GM21529 (cell line): Measurements from ENCODE around the gene TVP23B.
A peak's percentile ranks its signal among the peaks of the same experiment; 100 is the strongest.
"Not testable (repeated sequence)": the region's sequence is repeated elsewhere in the genome, so short reads cannot be mapped to it uniquely, and the experiment has no call there.

ENCODE experiments used
- ATAC-seq: cut with Tn5 transposase; IDR thresholded peaks from one replicate; pipeline ENCODE4 v1.9.1; 2021; ENCODE audit not compliant: unreplicated experiment

The TVP23B gene

DNA sequence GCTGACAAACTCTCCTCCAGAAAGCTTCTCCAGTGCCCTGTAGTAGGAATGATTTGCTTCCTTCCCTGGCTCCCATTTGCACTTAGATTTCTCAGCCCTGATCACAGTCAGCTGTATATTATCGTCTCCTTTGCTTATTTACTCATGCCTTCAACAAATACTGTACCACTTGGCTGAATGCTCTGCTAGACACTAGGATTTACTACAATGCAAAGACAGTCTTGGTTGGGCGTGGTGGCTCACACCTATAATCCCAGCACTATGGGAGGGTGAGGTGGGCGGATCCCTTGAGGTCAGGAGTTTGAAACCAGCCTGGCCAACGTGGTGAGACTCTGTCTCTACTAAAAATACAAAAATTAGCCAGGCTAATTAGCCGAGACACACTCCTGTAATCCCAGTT is 5.9 kb downstream of the TVP23B start:
- ATAC-seq = not testable (repeated sequence)

DNA sequence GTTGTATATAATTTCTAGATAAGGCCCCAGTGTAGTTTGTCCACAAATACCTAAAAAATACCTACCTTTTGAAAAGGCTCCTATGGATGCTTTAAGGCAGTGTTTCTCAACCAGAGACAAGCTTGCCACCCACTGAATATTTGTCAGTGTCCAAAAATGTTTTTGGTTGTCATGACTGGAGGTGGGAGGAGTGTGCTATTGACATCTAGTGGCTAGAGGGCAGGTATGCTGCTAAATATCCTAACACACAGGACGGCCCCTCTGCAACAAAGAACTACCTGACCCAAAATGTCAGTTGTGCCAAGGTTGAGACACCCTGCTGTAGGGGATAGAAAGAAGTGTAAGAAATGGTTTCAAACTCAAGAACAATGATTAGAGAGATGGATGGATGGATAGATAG is 10.4 kb downstream of the TVP23B start:
- not testable (repeated sequence) for ATAC-seq

DNA sequence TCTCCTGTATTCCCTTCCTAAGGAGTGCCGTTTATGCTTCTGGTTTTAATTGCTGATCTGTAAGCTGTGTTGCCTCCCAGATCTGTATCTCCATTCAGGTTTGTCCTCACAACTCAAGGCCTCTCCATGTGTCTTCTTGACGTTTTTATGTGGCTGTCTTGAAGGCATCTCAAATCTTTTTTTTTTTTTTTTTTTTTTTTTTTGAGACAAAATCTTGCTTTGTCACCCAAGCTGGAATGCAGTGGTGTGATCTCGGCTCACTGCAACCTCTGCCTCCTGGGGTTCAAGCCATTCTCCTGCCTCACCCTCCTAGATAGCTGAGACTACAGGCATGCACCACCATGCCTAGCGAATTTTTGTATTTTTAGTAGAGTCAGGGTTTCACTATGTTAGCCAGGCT is 13.9 kb downstream of the TVP23B start:
- ATAC-seq = not testable (repeated sequence)

DNA sequence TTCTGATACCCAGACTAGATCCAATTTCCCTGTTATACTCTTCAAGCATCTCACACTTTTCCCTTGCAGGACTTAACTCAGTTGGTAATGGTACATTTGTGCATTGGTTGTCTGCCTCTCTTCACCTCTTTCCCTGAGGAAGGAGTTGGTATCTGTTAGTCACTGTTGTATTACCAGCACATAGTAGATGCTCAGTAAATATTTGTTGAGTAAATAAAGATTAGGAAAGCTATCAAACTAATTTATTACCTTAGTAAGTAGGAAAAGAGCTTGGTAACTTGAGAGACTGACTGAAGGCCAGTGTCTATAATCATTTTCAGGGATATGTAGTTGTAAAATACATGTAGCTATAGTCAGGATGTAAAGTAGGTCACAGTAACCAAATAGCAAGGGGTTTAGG is 15.9 kb downstream of the TVP23B start:
- not testable (repeated sequence) for ATAC-seq

DNA sequence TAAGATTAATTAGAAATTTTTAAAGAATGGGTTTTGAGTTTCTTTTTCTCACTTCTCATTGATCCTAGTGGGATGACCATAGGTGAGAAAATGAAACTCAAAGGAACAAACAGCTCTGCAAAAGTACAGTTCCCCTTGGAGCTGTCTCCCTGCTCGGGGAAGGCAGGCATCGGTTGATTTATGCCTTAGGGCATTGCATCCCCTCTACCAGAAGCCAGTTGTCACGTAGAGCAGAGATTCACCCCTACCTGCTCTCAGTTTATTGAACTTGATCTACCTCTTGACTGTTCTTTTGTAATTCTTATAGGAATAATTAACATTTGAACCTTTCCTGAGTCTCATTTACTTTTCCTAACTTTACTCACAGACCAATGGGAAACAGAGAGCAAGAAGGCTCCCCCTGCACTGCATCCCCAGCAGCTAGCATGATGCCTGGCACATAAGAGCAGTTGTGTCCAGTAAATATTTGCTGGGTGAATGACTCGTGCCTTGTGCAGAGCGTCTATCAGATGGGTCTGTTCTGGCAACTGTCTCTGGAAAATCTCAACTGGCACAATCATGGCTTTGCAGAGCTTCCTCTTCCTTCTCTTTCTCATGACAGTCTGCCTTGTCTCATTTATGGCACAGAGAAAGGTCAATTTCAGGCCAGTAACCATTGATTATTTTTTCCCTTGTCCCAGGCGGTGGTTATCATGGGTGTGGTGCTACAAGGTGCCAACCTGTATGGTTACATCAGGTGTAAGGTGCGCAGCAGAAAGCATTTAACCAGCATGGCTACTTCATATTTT is 22.7 kb downstream of the TVP23B start:
- ATAC-seq = not testable (repeated sequence)

DNA sequence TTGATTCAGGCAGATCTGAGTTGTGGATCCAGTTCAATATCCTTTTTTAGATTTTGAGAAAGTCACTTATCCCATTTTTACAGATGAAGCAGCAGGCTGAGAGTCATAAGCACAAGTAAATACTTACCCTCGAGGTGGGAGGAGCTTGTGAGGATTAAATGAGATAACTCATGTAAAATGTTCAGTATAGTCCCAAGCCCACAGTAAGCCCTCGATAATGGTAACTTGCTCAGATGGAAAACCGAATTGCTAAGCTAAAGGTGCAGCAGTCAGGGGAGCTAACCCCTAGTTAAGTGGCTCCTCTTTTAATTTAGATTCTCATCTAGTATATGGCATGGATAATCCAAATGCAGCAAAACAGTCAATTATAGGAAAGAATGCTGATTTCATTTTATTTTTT is 34.9 kb downstream of the TVP23B start:
- not testable (repeated sequence) for ATAC-seq

DNA sequence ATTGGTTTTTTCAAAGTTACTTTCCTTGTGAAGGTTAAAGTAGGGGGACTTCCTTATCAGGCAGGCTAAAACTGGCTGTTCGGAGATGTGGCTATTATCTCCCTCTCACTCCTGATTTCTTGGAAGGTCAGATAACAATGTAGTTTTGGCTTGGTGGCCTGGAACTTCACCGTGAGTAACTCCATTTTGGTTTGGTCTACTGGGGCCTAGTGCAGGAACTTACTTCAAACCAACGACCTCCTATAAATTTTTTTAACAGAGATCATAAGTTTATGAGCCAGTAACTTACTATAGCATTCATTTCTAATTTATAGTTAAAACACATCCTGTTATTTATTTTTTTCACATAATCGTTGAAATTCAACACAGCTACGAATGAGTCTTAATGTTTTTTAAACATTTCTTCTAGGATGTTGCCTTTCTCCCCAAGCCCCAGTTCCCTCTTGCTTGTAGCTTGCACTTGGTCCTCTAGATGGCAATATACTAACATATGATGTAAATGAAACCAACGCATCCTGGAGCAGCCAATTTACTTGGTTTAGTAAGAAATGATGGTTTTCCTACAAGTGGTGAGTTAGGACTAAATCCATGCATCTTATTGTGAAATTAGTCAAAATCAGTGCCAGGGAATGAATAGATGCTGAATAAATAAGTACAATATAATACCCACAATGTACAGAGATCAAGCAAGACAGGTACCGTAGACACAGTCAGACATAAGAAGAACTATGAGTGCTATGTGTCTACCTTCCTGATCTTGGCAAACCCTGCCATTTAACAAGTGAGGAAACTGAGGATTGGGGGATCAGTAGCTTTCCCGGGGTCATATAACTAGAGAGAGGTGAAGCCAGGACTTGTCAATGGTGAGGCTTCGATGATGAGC is 35.7 kb downstream of the TVP23B start:
- not testable (repeated sequence) for ATAC-seq

DNA sequence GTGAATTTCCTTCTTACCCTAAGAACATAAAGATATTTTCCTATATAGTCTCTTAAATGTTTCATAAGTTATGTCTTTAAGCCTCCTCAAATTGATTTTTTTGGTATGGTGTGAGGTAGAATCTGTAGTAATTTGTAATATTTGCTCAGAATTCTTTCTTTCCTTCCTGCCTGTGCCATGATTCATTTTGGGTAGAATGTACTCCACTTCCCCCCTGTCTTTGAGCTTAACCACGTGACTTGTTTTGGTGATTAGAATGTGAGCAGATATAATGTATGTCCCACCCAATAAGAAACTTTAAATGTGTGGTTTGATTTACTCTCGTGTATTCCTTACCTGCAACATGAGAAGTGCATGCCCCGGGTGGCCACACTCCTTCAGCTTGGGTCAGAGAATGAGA is 40.4 kb downstream of the TVP23B start:
- ATAC-seq = not testable (repeated sequence)

DNA sequence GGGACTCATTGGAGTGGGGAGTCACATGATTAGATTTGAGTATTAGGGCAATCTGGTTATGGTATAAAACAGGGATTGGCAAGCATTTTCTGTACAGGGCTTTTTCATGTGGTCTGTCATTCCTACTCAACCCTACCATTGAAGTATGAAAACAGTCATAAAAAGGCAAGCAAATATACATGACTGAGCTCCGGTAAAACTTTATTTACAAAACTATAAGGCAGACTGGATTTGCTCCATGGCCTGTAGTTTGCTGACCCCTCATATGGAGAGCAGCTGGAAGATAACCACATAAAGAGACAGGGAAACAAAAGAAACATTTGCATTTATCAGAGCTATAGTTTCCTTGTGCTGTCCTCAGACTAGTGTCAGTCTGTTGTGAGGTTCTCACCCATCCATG is 46.6 kb downstream of the TVP23B start:
- ATAC-seq = not testable (repeated sequence)

DNA sequence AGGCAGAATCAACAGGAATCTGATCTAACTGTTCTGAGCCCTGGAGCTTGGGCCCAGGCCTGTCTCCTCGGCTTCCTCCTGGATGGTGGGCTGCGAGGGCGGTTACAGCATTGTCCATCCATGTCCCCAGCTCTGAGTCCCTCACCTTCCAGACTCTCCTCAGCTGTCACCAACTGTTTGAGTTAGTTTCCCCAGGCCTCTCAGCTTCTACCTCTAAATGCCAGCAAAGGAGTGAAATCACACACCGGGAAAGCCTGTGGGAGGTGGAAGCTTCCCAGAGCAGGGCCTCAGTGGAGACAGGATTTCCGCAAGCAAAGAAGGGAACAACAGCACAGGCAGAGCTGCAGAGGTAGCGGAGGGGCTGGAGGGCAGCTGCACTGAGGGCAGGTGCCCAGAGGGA is 67.5 kb downstream of the TVP23B start:
- no peak for ATAC-seq

DNA sequence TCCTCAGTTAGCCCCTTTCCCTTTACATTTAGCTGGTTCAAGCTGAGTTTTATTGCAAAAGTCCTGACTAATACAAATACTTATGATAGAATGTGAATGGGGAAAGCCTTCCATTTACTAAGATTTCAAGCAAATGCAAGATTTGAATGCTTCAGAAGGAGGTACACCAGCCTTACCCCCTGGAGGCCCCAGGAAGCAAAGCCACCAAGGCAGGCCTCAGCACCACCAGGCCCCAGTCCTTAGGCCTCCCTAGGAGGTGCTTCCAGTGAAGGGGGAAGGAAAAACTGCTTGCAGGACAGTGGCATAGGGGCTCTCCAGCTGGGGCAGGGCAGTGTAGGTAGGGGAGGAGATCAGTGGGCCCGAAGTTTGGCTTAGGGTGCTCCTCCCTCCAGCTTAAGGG is 69.7 kb downstream of the TVP23B start:
- ATAC-seq = no peak

DNA sequence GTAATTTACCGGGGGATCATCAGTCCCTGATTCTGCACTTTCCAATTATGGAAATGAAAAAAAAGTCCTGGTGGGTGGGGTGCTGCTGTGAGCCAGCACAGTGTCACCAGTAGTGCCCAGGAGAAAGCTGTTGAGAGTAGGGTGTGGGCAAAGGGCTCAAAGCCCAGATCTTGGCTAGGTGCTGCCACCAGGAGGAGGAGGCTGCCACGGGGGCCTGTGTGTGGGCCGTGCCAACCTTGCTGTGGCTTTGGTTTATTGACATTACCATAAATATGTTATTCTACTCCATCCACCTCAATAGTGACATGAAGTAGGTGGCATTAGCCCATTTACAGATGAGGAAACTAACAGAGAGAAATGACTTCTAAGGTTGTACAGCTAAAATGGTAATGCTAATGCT is 70.2 kb downstream of the TVP23B start:
- no peak for ATAC-seq

DNA sequence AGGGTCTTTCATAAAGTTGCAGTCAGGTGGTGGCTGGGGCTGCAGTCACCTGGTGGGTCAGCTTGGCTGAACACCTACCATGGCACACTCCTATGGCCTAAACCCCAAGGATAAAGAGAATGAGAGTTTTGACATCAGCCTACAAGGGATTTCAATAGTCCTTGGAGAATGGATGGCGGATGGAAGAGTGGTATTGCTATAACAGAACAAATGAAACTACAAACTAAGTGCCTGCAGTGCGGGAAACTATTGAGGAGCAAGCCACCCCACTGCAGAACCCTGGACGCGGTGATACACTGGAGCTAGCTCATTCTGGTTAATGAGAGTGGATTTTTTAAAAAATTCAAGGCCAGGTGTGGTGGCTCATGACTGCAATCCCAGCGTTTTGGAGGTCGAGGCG is 74.0 kb downstream of the TVP23B start:
- no peak for ATAC-seq

DNA sequence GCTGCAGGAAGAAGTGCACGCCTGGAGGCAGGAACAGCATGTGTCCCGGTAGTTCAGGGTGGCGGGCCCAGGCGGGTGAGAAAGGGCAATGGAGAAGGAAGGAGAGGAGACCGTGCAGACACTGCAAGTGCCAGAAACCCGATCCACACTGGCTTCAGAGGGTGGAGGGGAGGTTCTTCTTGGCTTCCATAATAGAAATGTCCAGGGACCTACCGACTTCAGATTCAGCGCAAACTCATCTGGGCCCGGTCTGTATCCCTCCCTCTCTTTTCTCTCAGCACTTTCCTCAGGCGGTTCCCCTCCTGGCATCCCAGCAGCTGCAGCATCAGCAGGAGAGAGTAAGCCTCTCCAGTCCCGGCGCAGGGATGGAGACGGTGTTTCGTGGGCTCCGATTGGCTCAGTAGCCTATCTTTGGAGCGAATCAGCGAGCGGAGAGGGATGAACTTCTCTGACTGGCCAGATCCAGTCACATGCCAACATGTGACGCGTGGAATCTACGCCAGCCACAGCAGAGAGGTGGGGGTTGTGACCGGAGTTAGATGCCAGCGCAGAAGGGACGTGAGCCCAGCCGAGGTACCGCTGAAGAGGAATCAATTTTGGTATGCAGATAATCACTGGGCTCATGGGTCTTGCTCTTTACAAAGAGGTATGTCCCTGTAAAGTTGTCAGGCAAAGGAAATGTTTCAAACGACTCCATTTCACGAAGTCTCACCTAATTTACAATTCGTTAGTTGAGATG is 75.0 kb downstream of the TVP23B start:
- peak; percentile 68 for ATAC-seq
